KMS-11 (cell line): Measurements from ENCODE around the gene ACTN4.

ENCODE experiments used
- H2AFZ ChIP-seq: fragments of 200-600 bp; sonication (generic); 2 replicates; pipeline ENCODE4 v1.6.1; 2016; ENCODE audit warnings: antibody characterized with exemption, mixed run types, low read depth
- H3K27ac ChIP-seq: fragments of 200-600 bp; sonication (generic); 2 replicates; pipeline ENCODE4 v1.6.1; 2016; ENCODE audit warnings: mild to moderate bottlenecking, mixed run types
- H3K27me3 ChIP-seq: fragments of 200-600 bp; sonication (generic); 2 replicates; pipeline ENCODE4 v1.6.1; 2017; ENCODE audit warnings: mild to moderate bottlenecking, low read depth, mixed run types, moderate library complexity; ENCODE audit not compliant: insufficient read depth
- H3K36me3 ChIP-seq: fragments of 200-600 bp; sonication (generic); 2 replicates; pipeline ENCODE4 v1.6.1; 2017; ENCODE audit warnings: mild to moderate bottlenecking, mixed run types; ENCODE audit not compliant: insufficient read depth
- H3K4me1 ChIP-seq: fragments of 200-600 bp; sonication (generic); 2 replicates; pipeline ENCODE4 v1.6.1; 2016; ENCODE audit warnings: mild to moderate bottlenecking, low read depth, mixed run types; ENCODE audit not compliant: poor library complexity, severe bottlenecking
- H3K4me2 ChIP-seq: fragments of 200-600 bp; sonication (generic); 2 replicates; pipeline ENCODE4 v1.7.0; 2016; ENCODE audit warnings: mild to moderate bottlenecking, mixed run types
- H3K4me3 ChIP-seq: fragments of 200-600 bp; sonication (generic); IDR thresholded peaks from 2 replicates; pipeline ENCODE4 v1.6.1; 2017; ENCODE audit warnings: low read depth, low read length, mixed read lengths; ENCODE audit not compliant: insufficient read depth
- H3K79me2 ChIP-seq: fragments of 200-600 bp; sonication (generic); 2 replicates; pipeline ENCODE4 v1.6.1; 2016; ENCODE audit warnings: low read depth, mixed run types; ENCODE audit not compliant: insufficient read depth
- H3K9ac ChIP-seq: fragments of 200-600 bp; sonication (generic); 2 replicates; pipeline ENCODE4 v1.6.1; 2016; ENCODE audit warnings: mild to moderate bottlenecking, mixed run types
- H4K20me1 ChIP-seq: fragments of 200-600 bp; sonication (generic); 2 replicates; pipeline ENCODE4 v1.6.1; 2016; ENCODE audit warnings: mild to moderate bottlenecking, mixed run types; ENCODE audit not compliant: insufficient read depth
- CTCF ChIP-seq: fragments of 200-600 bp; sonication (generic); conservative IDR thresholded peaks from 2 replicates; pipeline ENCODE4 v1.6.1; 2017; ENCODE audit warnings: low read depth, mild to moderate bottlenecking, antibody characterized with exemption, low read length, moderate library complexity, mixed read lengths

The ACTN4 gene

GRCh38 chr19:38697641-38698071 lies 50.2 kb downstream of the ACTN4 start:
- peaks cover 10% of the 10 kb centered on the region; the same call in 1 of the 2 replicates for H3K79me2 ChIP-seq
- no peak overlapping the region for H2AFZ ChIP-seq
- no peak overlapping the region for H3K9ac ChIP-seq
- no peaks in the 10 kb centered on the region for H3K36me3 ChIP-seq
- no peak overlapping the region for H3K4me3 ChIP-seq
- no peak overlapping the region for H3K27ac ChIP-seq
- no peaks in the 10 kb centered on the region for H4K20me1 ChIP-seq
- H3K4me1 ChIP-seq: peaks cover 3% of the 10 kb centered on the region
- no peaks in the 10 kb centered on the region for H3K27me3 ChIP-seq
- no peak overlapping the region for H3K4me2 ChIP-seq
- no peak for TF ChIP-seq CTCF

GRCh38 chr19:38698225-38699026 lies 51.0 kb downstream of the ACTN4 start:
- H3K36me3 ChIP-seq: no peaks in the 10 kb centered on the region
- no peaks in the 10 kb centered on the region for H3K27me3 ChIP-seq
- H3K9ac ChIP-seq: no peak overlapping the region
- no peak overlapping the region for H3K4me2 ChIP-seq
- no peak overlapping the region for H3K27ac ChIP-seq
- TF ChIP-seq CTCF: no peak
- H3K4me3 ChIP-seq: no peak overlapping the region
- no peak overlapping the region for H2AFZ ChIP-seq
- peaks cover 3% of the 10 kb centered on the region; the same call in 1 of the 2 replicates for H3K79me2 ChIP-seq
- H3K4me1 ChIP-seq: no peaks in the 10 kb centered on the region
- no peaks in the 10 kb centered on the region for H4K20me1 ChIP-seq

DNA sequence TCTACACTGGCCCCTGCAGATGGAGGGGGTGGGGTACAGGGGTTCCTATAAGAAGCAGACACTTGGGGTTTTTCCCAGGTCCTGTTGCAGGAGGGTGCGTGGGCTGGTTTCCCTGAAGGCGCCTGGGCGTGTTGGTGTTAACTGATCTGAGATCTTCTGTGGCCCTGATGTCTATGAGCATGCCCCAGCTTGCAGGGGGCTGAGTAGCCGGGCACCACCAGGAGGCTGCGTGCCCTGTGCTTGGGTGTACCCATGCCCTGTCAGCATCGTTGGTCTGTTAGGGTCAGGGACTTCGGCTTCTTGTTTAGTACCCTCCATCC lies 51.5 kb downstream of the ACTN4 start:
- no peak overlapping the region for H3K27ac ChIP-seq

DNA sequence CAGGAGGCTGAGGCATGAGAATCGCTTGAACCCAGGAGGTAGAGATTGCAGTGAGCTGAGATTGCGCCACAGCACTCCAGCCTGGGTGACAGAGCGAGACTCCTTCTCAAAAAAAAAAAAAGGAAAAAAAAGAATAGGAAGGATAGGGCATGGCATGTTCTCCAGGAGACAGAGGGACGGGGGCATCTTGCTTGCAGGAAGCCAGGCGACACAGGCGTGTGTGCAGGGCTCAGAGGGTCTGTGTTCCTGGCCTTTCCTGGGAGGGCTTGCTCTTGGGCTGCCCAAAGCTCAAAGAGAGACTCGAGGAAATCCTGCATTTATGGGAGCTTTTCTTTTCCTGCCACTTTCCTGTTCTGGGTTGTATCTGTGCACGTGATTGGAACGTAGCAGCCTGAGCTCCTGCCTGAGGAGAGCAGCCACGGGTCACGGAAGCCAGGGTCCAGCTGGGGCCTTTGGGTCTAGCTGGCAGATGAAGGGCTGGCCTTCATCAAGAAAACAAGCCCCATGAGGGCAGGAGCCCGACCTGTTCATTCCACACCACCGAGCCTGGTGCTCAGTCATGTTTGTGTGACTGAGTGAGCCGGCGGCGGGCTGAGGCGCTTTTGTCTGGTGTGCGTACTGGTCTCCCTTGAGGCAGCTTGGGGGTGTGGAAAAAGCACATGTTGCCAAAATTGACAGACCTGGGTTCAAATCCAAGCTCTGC lies 52.3 kb downstream of the ACTN4 start:
- Histone ChIP-seq H4K20me1 (no peaks in the 10 kb centered on the region), H3K4me2 (no peak overlapping the region), H3K27me3 (no peaks in the 10 kb centered on the region), H3K9ac (no peak overlapping the region), H3K4me3 (no peak overlapping the region), H2AFZ (no peak overlapping the region), H3K36me3 (no peaks in the 10 kb centered on the region; the same call in 1 of the 2 replicates), H3K27ac (no peak overlapping the region), H3K4me1 (no peaks in the 10 kb centered on the region), H3K79me2 (no peaks in the 10 kb centered on the region; the same call in 1 of the 2 replicates)
- TF ChIP-seq CTCF: no peak

More for the DNA sequence above, 51.5 kb downstream of the ACTN4 start:
- Histone ChIP-seq H3K27me3 (no peaks in the 10 kb centered on the region), H3K36me3 (no peaks in the 10 kb centered on the region; the same call in 1 of the 2 replicates), H3K4me3 (no peak overlapping the region), H3K4me1 (no peaks in the 10 kb centered on the region), H2AFZ (no peak overlapping the region), H4K20me1 (no peaks in the 10 kb centered on the region), H3K9ac (no peak overlapping the region), H3K79me2 (no peaks in the 10 kb centered on the region; the same call in 1 of the 2 replicates), H3K4me2 (no peak overlapping the region)
- TF ChIP-seq CTCF: no peak
